GM18505 (cell line): Measurements from ENCODE around the gene EYA2.
"Not testable (repeated sequence)": the region's sequence is repeated elsewhere in the genome, so short reads cannot be mapped to it uniquely, and the experiment has no call there.

Source experiments
- ATAC-seq: cut with Tn5 transposase; IDR thresholded peaks from one replicate; pipeline ENCODE4 v1.9.1; 2021; ENCODE audit not compliant: unreplicated experiment
- POLR2A ChIP-seq: IDR thresholded peaks from 4 replicates; pipeline ENCODE4 v1.6.1; 2011; ENCODE audit warnings: borderline replicate concordance; ENCODE audit not compliant: insufficient read depth, insufficient read length; ENCODE audit errors: extremely low read depth

Gene EYA2

GRCh38 chr20:46901638-46902037, 7.0 kb downstream of the EYA2 start:
- ATAC-seq = no peak
- TF ChIP-seq POLR2A = no peak

- no peak for ATAC-seq
- TF ChIP-seq POLR2A = no peak
These were observed 8.6 kb downstream of the EYA2 start for GRCh38 chr20:46903256-46903655.

DNA sequence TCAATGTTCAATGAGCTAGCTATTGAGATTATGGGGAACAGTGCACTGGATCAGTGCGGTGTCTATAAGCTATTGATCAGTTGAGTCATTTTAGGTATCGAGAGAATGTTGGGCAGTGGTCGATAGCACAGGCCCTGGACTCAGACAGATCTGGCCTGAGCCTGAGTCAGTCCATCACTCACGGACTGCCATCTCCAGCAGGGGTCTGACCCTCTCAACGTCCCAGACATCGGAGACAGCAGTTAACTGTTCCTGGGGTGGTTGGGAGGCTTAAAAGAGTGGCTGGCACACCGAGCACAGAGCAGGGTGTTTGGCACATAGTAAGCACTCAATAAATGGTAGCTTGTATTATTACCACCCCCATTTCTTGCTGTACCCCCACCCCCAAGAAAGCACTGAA, 9.3 kb downstream of the EYA2 start:
- no peak for ATAC-seq
- TF ChIP-seq POLR2A = no peak

DNA sequence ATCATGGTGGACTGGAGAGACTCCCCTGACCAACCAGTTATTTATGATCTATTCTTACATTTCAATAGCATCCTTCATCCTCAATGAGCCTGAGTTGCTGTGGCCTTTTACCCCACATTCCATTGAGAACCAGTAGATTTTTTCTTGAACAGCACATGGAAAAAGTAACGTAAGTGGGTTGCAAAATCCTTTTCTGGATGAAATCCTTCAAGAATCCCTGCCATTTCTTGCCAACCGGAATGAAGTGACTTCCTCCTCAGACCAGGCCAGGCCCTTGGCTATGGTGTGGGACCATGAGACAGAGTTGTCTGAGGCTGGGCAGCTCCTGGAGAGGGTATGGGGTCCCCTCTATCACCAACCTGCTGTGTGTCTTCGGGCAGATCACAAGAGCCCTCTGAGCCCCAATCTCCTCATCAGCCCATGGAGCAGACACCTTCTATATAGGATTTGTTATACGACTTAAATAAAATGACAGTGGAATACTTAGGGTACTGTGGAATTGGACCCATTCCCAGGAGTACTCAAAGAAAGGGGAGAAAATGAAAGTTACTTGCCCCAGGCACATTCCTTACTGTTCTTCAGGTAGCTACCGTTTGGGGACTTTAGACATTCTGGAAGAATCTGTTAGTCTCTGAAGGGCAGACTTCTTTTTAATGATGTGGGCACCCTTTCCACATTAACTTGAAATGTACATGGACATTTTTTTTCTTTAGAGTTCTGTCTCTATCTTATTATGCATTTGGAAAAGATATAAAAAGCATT, 10.9 kb downstream of the EYA2 start:
- no peak for ATAC-seq
- no peak for TF ChIP-seq POLR2A

- ATAC-seq = no peak
- no peak for TF ChIP-seq POLR2A
These were observed 18.8 kb downstream of the EYA2 start for GRCh38 chr20:46913329-46914044.

- TF ChIP-seq POLR2A = no peak
- no peak for ATAC-seq
These were observed 20.2 kb downstream of the EYA2 start for GRCh38 chr20:46914789-46915379.

- no peak for ATAC-seq
- TF ChIP-seq POLR2A = no peak
These were observed 21.1 kb downstream of the EYA2 start for GRCh38 chr20:46915575-46916257.

GRCh38 chr20:46916258-46916603, 21.6 kb downstream of the EYA2 start:
- TF ChIP-seq POLR2A = no peak
- no peak for ATAC-seq

DNA sequence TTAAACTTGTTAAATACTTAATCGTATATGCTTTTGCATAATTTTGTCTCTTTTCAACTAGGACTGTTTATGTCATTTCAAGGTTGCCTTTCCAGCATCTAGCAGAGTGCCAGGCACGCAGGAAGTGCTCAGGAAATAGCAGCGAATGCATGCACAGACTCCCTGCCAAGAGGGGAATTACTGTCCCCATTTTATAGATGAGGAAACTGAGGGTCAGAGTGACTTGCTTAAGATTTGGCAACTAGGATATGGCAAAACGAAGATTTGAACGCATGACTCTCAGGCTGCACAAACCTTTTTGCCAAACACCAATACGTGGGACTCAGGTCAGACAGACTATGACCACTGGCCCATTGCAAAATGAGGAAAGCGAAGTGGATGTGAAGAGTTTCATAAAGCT, 22.5 kb downstream of the EYA2 start:
- no peak for ATAC-seq
- TF ChIP-seq POLR2A = no peak

- ATAC-seq = no peak
- TF ChIP-seq POLR2A = no peak
These were observed 25.5 kb downstream of the EYA2 start for GRCh38 chr20:46920114-46920513.

- not testable (repeated sequence) for ATAC-seq
These were observed 28.2 kb downstream of the EYA2 start for GRCh38 chr20:46922841-46923240.

- no peak for TF ChIP-seq POLR2A
- no peak for ATAC-seq
These were observed 28.9 kb downstream of the EYA2 start for GRCh38 chr20:46923550-46923949.

- no peak for ATAC-seq
- no peak for TF ChIP-seq POLR2A
These were observed 34.0 kb downstream of the EYA2 start for GRCh38 chr20:46928580-46929132.
